ENCODE data around the gene MRPL55. TPM values are rescaled to one million over a fixed set of nuclear protein-coding genes. Genes with fewer than 3 reads are reported as not detected.
A peak's percentile ranks its signal among the peaks of the same experiment; 100 is the strongest.
"Not testable (repeated sequence)": the region's sequence is repeated elsewhere in the genome, so short reads cannot be mapped to it uniquely, and the experiment has no call there.

The MRPL55 gene
- total RNA-seq, 1 experiment from 2014 or later: 85.3 TPM

GRCh38 chr1:228122921-228123441 lies 13.9 kb upstream of the MRPL55 start:
- no peak for DNase-seq (ENCODE audit: low spot score)

- DNase-seq (ENCODE audit: low spot score): no peak
Measured at GRCh38 chr1:228120857-228121489, 11.9 kb upstream of the MRPL55 start.

GRCh38 chr1:228120351-228120750 lies 11.3 kb upstream of the MRPL55 start:
- DNase-seq (ENCODE audit: low spot score): no peak

GRCh38 chr1:228118040-228118439 lies 8.9 kb upstream of the MRPL55 start:
- no peak for DNase-seq (ENCODE audit: low spot score)

GRCh38 chr1:228117335-228117734 lies 8.2 kb upstream of the MRPL55 start:
- no peak for DNase-seq (ENCODE audit: low spot score)

GRCh38 chr1:228114827-228115226 lies 5.7 kb upstream of the MRPL55 start:
- DNase-seq (ENCODE audit: low spot score): no peak

GRCh38 chr1:228112617-228113016 lies 3.5 kb upstream of the MRPL55 start:
- DNase-seq (ENCODE audit: low spot score): no peak

- DNase-seq (ENCODE audit: low spot score): no peak
Measured at GRCh38 chr1:228112167-228112566, 3.1 kb upstream of the MRPL55 start.

GRCh38 chr1:228111315-228111714 lies 2.2 kb upstream of the MRPL55 start:
- not testable (repeated sequence) for DNase-seq (ENCODE audit: low spot score)

GRCh38 chr1:228110556-228110955 lies 1.5 kb upstream of the MRPL55 start:
- no peak for DNase-seq (ENCODE audit: low spot score)

- no peak for DNase-seq (ENCODE audit: low spot score)
Measured at GRCh38 chr1:228109962-228110488, 926 bp upstream of the MRPL55 start.

GRCh38 chr1:228108742-228109072 lies 392 bp downstream of the MRPL55 start:
- DNase-seq (ENCODE audit: low spot score): no peak

GRCh38 chr1:228108055-228108690 lies 926 bp downstream of the MRPL55 start:
- DNase-seq (ENCODE audit: low spot score): no peak

- no peak for DNase-seq (ENCODE audit: low spot score)
Measured at GRCh38 chr1:228107636-228108035, 1.5 kb downstream of the MRPL55 start.

- no peak for DNase-seq (ENCODE audit: low spot score)
Measured at GRCh38 chr1:228106800-228107054, 2.4 kb downstream of the MRPL55 start.

- DNase-seq (ENCODE audit: low spot score): no peak
Measured at GRCh38 chr1:228105996-228106799, 2.9 kb downstream of the MRPL55 start.

- DNase-seq (ENCODE audit: low spot score): no peak
Measured at GRCh38 chr1:228105270-228105995, 3.7 kb downstream of the MRPL55 start.

GRCh38 chr1:228104526-228105269 lies 4.4 kb downstream of the MRPL55 start:
- no peak for DNase-seq (ENCODE audit: low spot score)

- peak; percentile 90 for DNase-seq (ENCODE audit: low spot score)
Measured at GRCh38 chr1:228102791-228103620, 6.1 kb downstream of the MRPL55 start, which contains the start of gene C1orf35. TSS of gene C1orf35 (minus strand) at chr1:228103325. CDS start at chr1:228103227, 98 bp downstream.
